Thyroid gland (tissue), 4 donors: ENCODE data around the gene ANKK1. TPM values are rescaled to one million over a fixed set of nuclear protein-coding genes. Genes with fewer than 3 reads are reported as not detected.

Experiments
- DNase-seq, 2 donors: peaks; one replicate each; pipeline ENCODE4 v3.0.0-alpha.2; 2019
- H3K27ac ChIP-seq, 3 donors: fragments of 200-600 bp; sonication (generic); 1 replicate in 2 of 3; 2 replicates in 1 of 3; pipeline ENCODE4 v1.5.1; 2016 to 2019; ENCODE audit warnings: mild to moderate bottlenecking in 1 of 3, moderate library complexity in 1 of 3
- H3K27me3 ChIP-seq: fragments of 200-600 bp; sonication (generic); one replicate; pipeline ENCODE4 v1.5.1; 2019
- H3K36me3 ChIP-seq, 2 donors: fragments of 200-600 bp; sonication (generic); one replicate each; pipeline ENCODE4 v1.5.1; 2016 to 2019
- H3K4me1 ChIP-seq, 2 donors: fragments of 200-600 bp; sonication (generic); one replicate each; pipeline ENCODE4 v1.5.1; 2017 to 2019
- H3K4me3 ChIP-seq, 3 donors: fragments of 200-600 bp; sonication (generic); replicated peaks in 1 of 3; 1 replicate in 2 of 3; 2 replicates in 1 of 3; pipeline ENCODE4 v1.5.1; 2016; ENCODE audit warnings: mild to moderate bottlenecking in 1 of 3
- H3K9me3 ChIP-seq: fragments of 200-600 bp; sonication (generic); one replicate; pipeline ENCODE4 v1.5.1; 2017
- POLR2A ChIP-seq, 2 donors: fragments of 450-650 bp; IDR thresholded peaks; one replicate each; pipeline ENCODE4 v1.6.1; 2017; ENCODE audit warnings: antibody characterized with exemption in 2 of 2, mild to moderate bottlenecking in 2 of 2, moderate library complexity in 1 of 2
- WGBS, 2 donors: methylation state at CpG; one replicate each; pipeline ENCODE4 v1.1.5; 2017; 5-methylcytosine and 5-hydroxymethylcytosine counted together
- intact Hi-C: fragments of 100-400 bp; cut with DNase I; formaldehyde crosslinking; loops from one replicate; pipeline ENCODE4 v1.15.1; 2023
- total RNA-seq, 4 donors: library from RNA; depleted of rRNA; stranded (reverse); fragments of >200 nt; gene quantifications; one replicate each; pipeline ENCODE4 v1.2.3, GENCODE V29; 2016
- TF ChIP-seq, protein P1 (sequence below), 6 experiments: fragments of 200-600 bp in 3 of 6; fragments of 450-650 bp in 3 of 6; sonication (generic) in 3 of 6; IDR thresholded peaks; one replicate each; pipeline ENCODE4 v1.5.1; 2016 to 2019; ENCODE audit warnings: antibody characterized with exemption in 6 of 6, mild to moderate bottlenecking in 2 of 6, inconsistent platforms in 1 of 6, moderate library complexity in 1 of 6

The ANKK1 gene
- 1 to 10 TPM in 1 of 4 donors, under 1 TPM in 2, not detected in 1; 0.27 to 1.1 (median 0.88) TPM for total RNA-seq

- no peaks in the 10 kb centered on the region for H3K36me3 ChIP-seq
- H3K27me3 ChIP-seq: no peaks in the 10 kb centered on the region
- DNase-seq: peak; percentile 33 to 43
- H3K4me3 ChIP-seq: peak within 1 kb of the TSS in 1 of 3 donors; percentile 19
- H3K27ac ChIP-seq: no peak within 1 kb of the TSS
- TF ChIP-seq POLR2A (IDR thresholded peaks at IDR 0.05): no peak
- TF ChIP-seq, protein P1, sequence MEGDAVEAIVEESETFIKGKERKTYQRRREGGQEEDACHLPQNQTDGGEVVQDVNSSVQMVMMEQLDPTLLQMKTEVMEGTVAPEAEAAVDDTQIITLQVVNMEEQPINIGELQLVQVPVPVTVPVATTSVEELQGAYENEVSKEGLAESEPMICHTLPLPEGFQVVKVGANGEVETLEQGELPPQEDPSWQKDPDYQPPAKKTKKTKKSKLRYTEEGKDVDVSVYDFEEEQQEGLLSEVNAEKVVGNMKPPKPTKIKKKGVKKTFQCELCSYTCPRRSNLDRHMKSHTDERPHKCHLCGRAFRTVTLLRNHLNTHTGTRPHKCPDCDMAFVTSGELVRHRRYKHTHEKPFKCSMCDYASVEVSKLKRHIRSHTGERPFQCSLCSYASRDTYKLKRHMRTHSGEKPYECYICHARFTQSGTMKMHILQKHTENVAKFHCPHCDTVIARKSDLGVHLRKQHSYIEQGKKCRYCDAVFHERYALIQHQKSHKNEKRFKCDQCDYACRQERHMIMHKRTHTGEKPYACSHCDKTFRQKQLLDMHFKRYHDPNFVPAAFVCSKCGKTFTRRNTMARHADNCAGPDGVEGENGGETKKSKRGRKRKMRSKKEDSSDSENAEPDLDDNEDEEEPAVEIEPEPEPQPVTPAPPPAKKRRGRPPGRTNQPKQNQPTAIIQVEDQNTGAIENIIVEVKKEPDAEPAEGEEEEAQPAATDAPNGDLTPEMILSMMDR (IDR thresholded peaks at IDR 0.05): peak in 5 of 6 experiments; percentile 18 to 59 (median 35)
- intact Hi-C loops: no loop called here
- no peaks in the 10 kb centered on the region for H3K9me3 ChIP-seq
- H3K4me1 ChIP-seq: peaks cover 8 to 17% of the 10 kb centered on the region in 2 donors
- WGBS, 2 donors: 11 to 14% methylated on average over 21 to 26 of the region's 46 CpGs
Observed at GRCh38 chr11:113387605-113388211, at the start of gene ANKK1. ANKK1 (plus strand) TSS chr11:113387779; CDS start chr11:113387885, 106 bp downstream.

DNA sequence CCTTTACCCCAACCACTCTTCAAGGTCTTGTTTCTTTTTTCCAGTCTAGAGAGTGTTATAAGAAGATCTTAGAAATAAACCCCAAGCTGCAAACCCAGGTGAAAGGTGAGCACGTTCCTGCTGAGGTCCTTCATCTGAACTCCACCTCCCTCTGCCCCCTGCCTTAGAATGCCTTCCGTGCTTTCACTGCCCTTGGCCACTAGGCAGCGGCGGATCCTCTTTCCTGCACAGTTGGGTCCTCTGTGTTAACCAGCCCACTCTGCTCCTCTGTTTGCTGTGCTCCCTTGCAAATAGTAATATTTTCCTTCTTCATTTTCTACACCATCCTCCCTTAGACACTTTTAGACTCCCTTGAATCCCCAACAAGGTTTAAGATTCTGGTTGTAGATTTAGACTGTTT is 48.8 kb upstream of the ANKK1 start:
- DNase-seq: no peak
- TF ChIP-seq, protein P1 (IDR thresholded peaks at IDR 0.05): no peak
- no peak for TF ChIP-seq POLR2A (IDR thresholded peaks at IDR 0.05)
- Histone ChIP-seq H3K36me3 (peaks cover 0 to 34% of the 10 kb centered on the region in 2 donors), H3K4me3 (no peak overlapping the region), H3K4me1 (no peaks in the 10 kb centered on the region), H3K27ac (no peak overlapping the region), H3K27me3 (no peaks in the 10 kb centered on the region), H3K9me3 (no peaks in the 10 kb centered on the region)
- intact Hi-C loops: no loop called here
- WGBS, 2 donors: 76 to 87% methylated on average over 4 of the region's 4 CpGs

- DNase-seq: no peak
- H3K27ac ChIP-seq: no peak overlapping the region
- TF ChIP-seq, protein P1 (IDR thresholded peaks at IDR 0.05): no peak
- no peak for TF ChIP-seq POLR2A (IDR thresholded peaks at IDR 0.05)
Observed at GRCh38 chr11:113339929-113340589, 47.5 kb upstream of the ANKK1 start.

GRCh38 chr11:113341388-113342165 is 46.0 kb upstream of the ANKK1 start:
- intact Hi-C loops: no loop called here

More at GRCh38 chr11:113339929-113340589, 47.5 kb upstream of the ANKK1 start:
- Histone ChIP-seq H3K4me1 (no peaks in the 10 kb centered on the region), H3K36me3 (peaks cover 0 to 32% of the 10 kb centered on the region in 2 donors), H3K9me3 (no peaks in the 10 kb centered on the region), H3K4me3 (no peak overlapping the region), H3K27me3 (no peaks in the 10 kb centered on the region)
- intact Hi-C loops: no loop called here
- WGBS, 2 donors: 89% methylated on average over 6 of the region's 6 CpGs

More at GRCh38 chr11:113341388-113342165, 46.0 kb upstream of the ANKK1 start:
- TF ChIP-seq POLR2A (IDR thresholded peaks at IDR 0.05): no peak
- TF ChIP-seq, protein P1 (IDR thresholded peaks at IDR 0.05): no peak
- H3K27ac ChIP-seq: no peak overlapping the region
- no peaks in the 10 kb centered on the region for H3K9me3 ChIP-seq
- H3K4me3 ChIP-seq: no peak overlapping the region
- 67 to 69% methylated on average over 10 of the region's 10 CpGs for WGBS, 2 donors
- H3K4me1 ChIP-seq: no peaks in the 10 kb centered on the region
- peaks cover 0 to 32% of the 10 kb centered on the region in 2 donors for H3K36me3 ChIP-seq
- no peaks in the 10 kb centered on the region for H3K27me3 ChIP-seq
- DNase-seq: peak; percentile 78 to 85
